GM21717 (cell line): ENCODE measurements around the gene FUT2.

Experiments used
- ATAC-seq: cut with Tn5 transposase; IDR thresholded peaks from one replicate; pipeline ENCODE4 v1.9.1; 2021; ENCODE audit warnings: mild to moderate bottlenecking, moderate library complexity; ENCODE audit not compliant: unreplicated experiment

The FUT2 gene

DNA sequence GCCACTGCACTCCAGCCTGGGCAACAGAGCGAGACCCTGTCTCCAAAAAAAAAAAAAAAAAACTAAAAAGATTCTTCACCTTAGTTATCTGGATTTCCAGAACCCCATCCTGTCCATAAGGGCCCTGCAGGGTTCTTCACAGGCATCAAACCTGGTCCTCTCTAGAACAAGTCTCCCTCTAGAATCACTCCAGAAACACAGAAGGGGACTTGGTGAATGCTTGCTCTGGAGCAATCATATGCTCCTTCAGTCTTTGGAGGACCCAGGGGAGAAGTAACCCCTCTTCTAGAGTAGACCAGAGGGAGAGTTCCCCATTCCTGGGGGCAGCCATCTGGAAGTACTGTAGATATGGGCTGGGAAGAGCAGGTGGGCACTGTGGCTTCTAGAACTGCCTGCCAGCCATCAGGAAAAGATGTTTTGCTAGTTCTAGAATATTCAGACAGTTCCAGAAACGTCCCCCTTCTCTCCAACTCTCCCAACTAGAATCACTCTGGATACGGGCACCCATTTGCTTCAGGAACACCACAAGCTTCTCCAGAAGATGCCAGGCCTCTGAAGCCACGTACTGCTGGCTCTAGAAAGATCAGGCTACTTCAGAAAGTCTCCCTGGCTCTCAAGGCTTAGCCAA is 53.9 kb downstream of the FUT2 start:
- no peak for ATAC-seq

DNA sequence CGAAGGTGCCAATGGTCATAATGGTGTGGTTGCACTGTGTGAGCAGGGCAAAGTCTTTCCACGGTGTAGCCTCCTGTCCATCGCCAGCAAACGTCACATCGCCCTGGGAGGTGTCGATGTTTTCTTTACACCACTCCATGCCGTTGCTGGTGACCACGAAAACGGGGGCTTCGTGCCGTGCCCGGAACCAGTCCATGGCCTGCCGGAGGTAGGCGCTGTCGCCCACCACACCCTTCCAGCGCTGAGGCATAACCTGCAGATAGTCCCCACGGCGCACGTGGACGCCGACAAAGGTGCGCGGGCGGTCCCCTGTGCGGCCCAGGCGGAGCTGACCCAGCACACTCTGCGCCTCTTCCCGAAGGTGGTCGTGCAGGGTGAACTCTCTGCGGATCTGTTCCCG is 54.6 kb downstream of the FUT2 start:
- no peak for ATAC-seq

GRCh38 chr19:48750771-48751504 is 55.2 kb downstream of the FUT2 start:
- ATAC-seq = no peak

- no peak for ATAC-seq
Measured at GRCh38 chr19:48751845-48752495, 56.2 kb downstream of the FUT2 start.

- ATAC-seq = no peak
Measured at GRCh38 chr19:48752496-48753365, 57.0 kb downstream of the FUT2 start, which contains the start of gene FUT1. Gene FUT1, minus strand, starts transcription at chr19:48752641. Its CDS starts 1,360 bp downstream, at chr19:48751281.

GRCh38 chr19:48755084-48755641 is 59.4 kb downstream of the FUT2 start, which contains the start of gene FGF21:
Gene FGF21, plus strand, starts transcription at chr19:48755524. Its CDS starts 713 bp downstream, at chr19:48756237.
- no peak for ATAC-seq
